ENCODE measurements around the gene EID2B.

EID2B gene, protein sequence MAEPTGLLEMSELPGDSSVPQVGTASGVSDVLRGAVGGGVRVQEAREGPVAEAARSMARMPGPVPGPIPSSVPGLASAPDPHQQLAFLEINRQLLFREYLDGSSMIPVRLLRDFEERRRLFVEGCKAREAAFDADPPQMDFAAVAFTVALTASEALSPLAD

GRCh38 chr19:39532233-39533002 lies at the start of gene EID2B:
Gene EID2B, minus strand, starts transcription at chr19:39532852. Its CDS starts 50 bp downstream, at chr19:39532802.
- DNase-seq, result peak; percentile 97

- no peak for DNase-seq
These were observed 49.8 kb upstream of the EID2B start for GRCh38 chr19:39582442-39582841.

- DNase-seq, result no peak
These were observed 36.0 kb upstream of the EID2B start for GRCh38 chr19:39568604-39569003.

- DNase-seq, result no peak
These were observed 33.4 kb upstream of the EID2B start for GRCh38 chr19:39566064-39566463.

DNA sequence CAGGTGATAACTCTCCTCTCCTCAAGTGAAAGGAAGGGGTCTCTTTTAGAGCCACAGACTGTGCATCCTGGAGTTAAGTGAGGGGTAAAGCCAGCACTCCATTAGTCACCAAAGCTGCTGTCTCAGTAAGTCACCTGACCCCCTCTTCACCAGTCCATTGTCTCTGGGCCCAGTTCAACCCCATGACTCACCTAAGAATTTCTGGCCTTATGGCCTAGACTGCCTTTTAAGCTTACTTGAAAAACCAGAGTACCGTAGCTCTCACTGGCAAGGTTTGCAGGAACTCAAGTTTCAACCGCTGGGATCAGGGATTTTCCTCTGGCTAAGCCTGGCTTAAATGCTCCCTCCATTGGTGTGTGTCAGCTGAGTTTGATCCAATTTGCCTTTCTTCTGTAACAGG lies 30.8 kb upstream of the EID2B start:
- peak; percentile 94 for DNase-seq

- peak; percentile 34 for DNase-seq
These were observed 26.0 kb upstream of the EID2B start for GRCh38 chr19:39558624-39559117.

DNA sequence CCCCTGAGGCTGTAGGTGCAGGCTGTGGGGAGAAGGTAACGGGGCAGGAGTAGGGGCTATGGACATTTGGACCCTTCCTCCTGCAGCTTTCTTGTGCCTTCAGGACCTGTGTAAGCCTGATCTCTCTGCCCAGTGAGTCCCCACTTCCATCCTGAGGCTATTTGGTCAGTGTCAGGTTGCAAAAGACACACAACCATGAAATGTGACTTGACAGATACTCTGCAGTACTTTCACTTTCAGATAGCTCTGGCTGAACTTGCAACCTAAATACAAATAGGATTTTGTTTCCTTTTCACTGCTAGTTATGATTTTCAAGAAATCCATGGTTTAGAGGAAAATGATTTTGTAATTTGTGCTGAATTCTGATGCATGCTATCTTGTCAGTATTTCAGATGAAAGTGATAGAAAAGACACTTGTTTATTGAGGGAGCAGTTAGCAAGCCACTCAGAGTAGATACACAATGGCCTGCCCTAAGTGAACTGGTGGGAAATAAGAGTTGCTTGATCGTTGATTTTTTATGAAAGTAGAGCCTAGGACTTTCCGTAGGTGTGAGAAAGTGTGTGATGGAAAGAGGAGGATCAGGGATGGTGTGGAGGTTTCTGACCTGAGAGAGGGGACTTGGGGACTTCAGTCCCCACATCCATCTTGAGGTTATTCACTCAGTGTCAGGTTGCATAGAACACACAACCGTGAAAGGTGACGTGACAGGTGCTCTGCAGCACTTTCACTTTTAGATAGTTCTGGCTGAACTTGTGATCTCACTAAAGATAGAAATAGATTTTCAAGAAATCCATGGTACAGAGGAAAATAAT lies 25.4 kb upstream of the EID2B start:
- DNase-seq, result peak; percentile 61

DNA sequence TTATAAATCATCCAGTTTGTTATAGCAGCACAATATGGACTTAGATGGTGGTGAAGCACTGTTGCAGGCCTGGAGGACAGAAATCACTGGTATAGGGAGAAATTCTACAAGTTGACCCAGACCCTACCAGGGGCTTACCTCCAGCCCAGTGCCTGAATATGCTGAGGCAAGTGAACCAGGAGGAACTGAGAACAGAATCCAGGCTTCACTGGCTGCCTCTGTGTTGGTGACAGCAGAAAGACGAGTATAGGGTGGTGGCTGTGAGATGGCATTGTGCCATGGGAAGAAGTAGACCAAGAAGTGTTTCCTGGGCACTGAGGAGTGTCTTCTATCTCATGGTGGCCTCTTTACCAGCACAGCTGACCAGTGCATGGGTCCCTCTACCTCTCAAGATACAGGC lies 23.2 kb upstream of the EID2B start:
- no peak for DNase-seq

DNA sequence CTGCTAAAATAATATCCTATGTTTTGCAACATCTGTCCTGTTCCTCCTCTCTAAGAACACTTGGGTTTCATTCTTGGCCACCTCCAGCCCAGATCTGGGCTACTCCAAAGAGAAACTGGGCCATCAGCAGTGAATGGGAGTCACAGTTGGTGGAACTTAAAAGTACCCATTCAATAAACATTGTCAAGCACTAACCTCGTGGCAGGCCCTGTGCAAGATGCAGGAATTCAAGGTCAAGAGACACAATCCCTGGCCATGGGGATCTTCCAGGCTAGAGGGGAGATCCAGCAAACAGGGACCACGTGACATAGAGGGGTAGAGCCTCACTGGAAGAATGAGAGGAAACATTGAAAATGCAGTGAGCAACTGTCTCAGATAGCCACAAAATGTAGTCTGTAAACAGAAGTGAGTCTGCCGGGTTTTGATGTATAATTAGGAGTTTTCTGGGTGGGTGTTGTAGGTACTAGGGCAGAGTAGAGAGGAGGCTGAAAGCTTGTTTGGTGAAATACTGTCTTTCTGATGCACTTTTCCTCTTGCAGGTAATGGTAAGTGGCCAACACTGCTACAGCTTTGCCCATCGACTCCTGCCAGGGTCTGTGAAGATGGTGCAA lies 22.2 kb upstream of the EID2B start:
- no peak for DNase-seq

DNA sequence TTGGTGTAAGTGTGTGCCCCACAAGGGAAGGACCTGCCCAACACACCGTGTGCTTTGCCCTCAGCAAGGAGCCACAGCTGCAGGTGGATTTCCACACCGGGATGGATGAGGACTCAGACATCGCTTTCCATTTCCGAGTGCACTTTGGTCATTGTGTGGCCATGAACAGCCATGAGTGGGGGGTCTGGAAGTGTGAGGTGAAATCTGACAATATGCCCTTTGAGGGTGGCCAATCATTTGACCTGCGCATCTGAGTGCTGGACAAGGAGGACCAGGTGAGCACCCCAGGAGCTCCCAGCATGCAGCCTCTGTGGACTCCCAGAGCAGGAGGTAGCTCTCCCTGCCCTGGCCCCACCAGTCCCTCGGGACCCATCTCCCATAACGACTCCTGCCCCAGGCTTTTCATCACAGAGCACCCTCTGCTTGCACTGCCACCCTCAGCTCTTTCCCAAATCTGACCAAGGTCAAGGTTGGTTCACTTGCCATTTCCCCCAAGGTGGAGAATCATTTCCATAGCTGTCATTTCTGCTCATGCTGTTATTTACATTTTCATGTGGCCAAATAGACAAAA lies 20.5 kb upstream of the EID2B start:
- no peak for DNase-seq

DNA sequence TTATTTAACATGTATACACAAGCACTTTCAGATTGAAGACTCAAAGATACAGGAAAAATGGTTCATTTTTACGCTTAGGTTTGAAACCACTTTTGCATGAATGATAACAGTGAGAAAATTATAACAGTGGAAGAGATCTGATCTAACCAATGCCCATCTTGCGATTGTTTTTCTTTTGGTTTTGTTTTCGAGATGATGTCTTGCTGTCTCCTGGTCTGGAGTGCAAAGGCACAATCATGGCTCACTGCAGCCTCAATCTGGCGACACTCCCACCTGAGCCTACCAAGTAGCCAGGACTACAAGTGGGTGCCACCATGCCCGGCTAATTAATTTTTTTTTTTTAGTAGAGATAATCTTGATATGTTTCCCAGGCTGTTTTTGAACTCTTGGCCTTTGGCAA lies 17.5 kb upstream of the EID2B start:
- no peak for DNase-seq

DNA sequence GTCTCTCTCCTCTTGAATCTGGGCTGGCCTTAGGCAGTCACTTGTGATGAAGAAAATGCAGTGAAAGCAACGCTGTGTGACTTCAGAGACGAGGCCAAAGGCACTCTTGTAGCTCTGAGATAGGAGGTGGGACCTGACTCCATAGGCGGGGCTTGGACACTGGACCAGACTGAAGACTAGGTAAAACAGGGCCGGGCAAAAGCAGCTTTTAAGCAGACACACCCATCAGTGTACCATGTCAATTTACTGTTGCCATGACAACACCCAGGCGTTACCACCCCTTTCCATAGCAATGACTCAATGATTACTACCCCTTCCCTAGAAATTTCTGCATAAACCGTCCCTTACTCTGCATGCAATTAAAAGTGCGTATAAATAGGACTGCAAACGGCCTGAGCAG lies 13.9 kb upstream of the EID2B start:
- DNase-seq, result no peak

DNA sequence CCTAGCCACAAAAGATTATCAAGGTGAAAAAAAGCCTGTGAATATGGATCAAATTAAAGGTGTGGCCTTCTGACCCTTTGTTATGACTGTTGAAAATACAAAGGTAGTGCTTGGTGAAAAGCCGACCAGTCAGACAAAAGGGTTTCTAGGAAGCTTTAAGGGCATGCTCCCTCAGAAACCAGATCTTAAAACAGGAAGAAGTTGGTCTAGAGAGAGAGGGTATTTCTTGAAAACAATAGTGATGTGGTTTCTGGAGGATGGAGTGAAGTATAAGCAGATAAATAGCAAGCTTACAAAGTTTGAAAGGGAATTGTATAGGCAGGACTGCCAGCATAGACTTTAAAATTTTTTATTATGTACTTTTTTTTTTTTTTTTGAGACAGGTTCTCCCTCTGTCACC lies 12.3 kb upstream of the EID2B start:
- DNase-seq, result no peak

GRCh38 chr19:39544226-39544903 lies 11.7 kb upstream of the EID2B start:
- no peak for DNase-seq

DNA sequence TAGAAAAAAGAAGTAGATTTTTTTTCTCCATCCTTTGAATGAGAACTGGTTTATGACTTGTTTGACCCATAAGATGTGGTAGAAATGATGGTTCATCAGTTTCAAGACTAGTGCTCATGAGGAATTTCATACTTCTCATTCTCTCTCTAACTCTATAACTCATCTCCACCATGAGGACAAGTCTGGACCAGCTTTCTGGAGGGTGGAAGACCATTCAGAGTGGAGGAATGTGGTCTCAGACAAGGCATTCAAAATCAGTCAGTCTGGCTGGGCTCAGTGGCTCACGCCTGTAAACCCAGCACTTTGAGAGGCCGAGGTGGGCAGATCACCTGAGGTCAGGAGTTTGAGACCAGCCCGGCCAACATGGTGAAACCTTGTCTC lies 10.8 kb upstream of the EID2B start:
- no peak for DNase-seq

GRCh38 chr19:39542206-39542605 lies 9.6 kb upstream of the EID2B start:
- no peak for DNase-seq

GRCh38 chr19:39540333-39540673 lies 7.7 kb upstream of the EID2B start:
- no peak for DNase-seq

GRCh38 chr19:39539518-39540332 lies 7.1 kb upstream of the EID2B start, which contains the start of gene EID2:
Gene EID2, minus strand, starts transcription at chr19:39540161. Its CDS starts 82 bp downstream, at chr19:39540079.
- peak; percentile 94 for DNase-seq

DNA sequence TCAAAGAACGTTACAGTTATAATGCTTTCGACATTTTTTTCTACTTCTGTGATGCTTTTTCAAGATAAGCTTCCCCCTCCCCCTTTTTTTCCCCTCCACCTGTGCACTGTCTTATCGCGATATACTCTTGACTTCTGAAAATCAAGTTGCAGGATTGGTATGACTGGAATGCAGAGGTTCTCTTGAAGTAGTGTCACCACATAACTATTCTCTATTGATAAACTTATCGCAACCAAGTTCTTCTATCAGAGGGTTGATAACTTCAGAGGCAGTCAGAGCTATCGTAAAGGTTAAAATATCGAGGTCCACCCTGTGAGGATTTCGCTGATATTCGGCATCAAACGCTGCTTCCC lies 6.5 kb upstream of the EID2B start:
- no peak for DNase-seq

DNA sequence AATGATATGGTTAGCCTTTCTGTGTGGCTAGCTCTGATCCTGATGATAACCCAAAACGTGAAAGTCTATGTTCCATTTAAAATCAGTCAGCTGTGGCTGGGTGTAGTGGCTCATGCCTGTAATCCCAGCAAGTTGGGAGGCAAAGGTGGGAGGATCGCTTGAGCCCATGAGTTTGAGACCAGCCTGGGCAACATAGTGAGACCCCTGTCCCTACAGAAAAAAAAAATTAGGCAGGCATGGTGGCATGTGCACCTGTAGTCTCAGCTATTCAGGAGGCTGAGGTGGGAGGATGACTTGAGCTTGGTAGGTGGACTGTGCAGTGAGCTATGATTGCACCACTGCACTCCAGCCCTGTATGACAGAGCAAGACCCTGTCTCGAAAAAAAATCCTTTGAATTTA lies 1.1 kb upstream of the EID2B start:
- no peak for DNase-seq

DNA sequence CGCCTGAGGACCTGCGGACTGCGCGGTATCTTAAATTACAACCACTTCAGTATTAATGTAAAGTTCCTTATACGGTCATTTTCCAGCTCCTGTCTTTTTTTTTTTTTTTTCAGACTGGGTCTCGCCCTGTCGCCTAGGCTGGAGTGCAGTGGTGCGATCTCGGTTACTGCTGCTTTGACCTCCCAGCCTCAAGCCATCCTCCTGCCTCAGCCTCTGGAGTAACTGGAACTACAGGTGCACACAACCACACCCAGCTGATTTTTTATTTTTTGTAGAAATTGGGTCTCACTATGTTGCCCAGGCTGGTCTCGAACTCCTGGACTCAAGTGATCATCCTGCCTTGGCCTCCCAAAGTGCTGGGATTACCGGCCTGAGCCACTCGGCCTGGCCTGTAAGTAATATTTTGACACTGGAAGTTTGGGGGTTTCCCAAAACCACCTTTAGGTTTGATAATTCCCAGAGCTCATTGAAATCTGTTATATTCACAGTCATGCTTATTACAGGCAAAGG lies 406 bp upstream of the EID2B start:
- no peak for DNase-seq
